ENCODE measurements around the gene CNTNAP2. TPM values are rescaled to one million over a fixed set of nuclear protein-coding genes. Genes with fewer than 3 reads are reported as not detected.

The CNTNAP2 gene
- total and polyA plus RNA-seq, 2 of the 4 experiments (the other 2 are of a cell fraction): not detected

- Histone ChIP-seq H2BK15ac (ENCODE audit: low read depth, low read length) (no peak overlapping the region), H2BK120ac (ENCODE audit: low read depth, low read length) (no peak overlapping the region), H3K56ac (ENCODE audit: extremely low read depth, insufficient read depth, low read length) (no peak overlapping the region; the same call in 1 of the 2 replicates), H3K27me3 (ENCODE audit: control insufficient read depth, insufficient read depth, low read length) (no peaks in the 10 kb centered on the region), H3K14ac (replicated peaks; ENCODE audit: low read depth, low read length) (no peak overlapping the region), H2BK5ac (ENCODE audit: low read depth, low read length, poor library complexity, severe bottlenecking) (no peak overlapping the region), H2AK9ac (replicated peaks; ENCODE audit: low read depth, low read length, poor library complexity) (no peak overlapping the region), H3K4me1 (ENCODE audit: control insufficient read depth, insufficient read depth, low read length) (no peaks in the 10 kb centered on the region), H4K20me1 (ENCODE audit: insufficient read depth, low read length) (no peaks in the 10 kb centered on the region), H3K4me2 (ENCODE audit: low read depth, low read length) (no peak overlapping the region), H3K4ac (ENCODE audit: low read depth, low read length) (no peak overlapping the region), H4K91ac (ENCODE audit: insufficient read depth, low read depth, low read length) (no peak overlapping the region), H3K79me1 (ENCODE audit: low read depth in 1 of 2, low read length in 2 of 2) (no peaks in the 10 kb centered on the region), H3K36me3 (ENCODE audit: control insufficient read depth, insufficient read depth, low read length) (no peaks in the 10 kb centered on the region), H3K18ac (ENCODE audit: low read depth, low read length) (no peak overlapping the region), H3K27ac (ENCODE audit: insufficient read depth, low read length) (no peak overlapping the region), H4K8ac (ENCODE audit: low read depth in 2 of 2, low read length in 2 of 2) (no peak overlapping the region), H3K4me3 (ENCODE audit: insufficient read depth, low read depth, low read length) (no peak overlapping the region), H3K23ac (ENCODE audit: low read depth, low read length) (no peak overlapping the region), H2AFZ (replicated peaks; ENCODE audit: low read length, poor library complexity) (no peak overlapping the region), H3K9me3 (ENCODE audit: control insufficient read depth, insufficient read depth, low read length) (peaks cover 7% of the 10 kb centered on the region), H2AK5ac (ENCODE audit: low read depth, low read length) (no peak overlapping the region), H2BK20ac (ENCODE audit: low read depth, low read length) (no peak overlapping the region), H4K5ac (ENCODE audit: low read depth, low read length) (no peak overlapping the region), H3K9me1 (ENCODE audit: insufficient read depth, low read length) (no peaks in the 10 kb centered on the region), H3K9ac (ENCODE audit: low read depth, low read length) (no peak overlapping the region)
- no peak for DNase-seq
- ChIA-PET POLR2A (ENCODE audit: unreplicated experiment) (no interaction called here), CTCF (no interaction called here)
- no TSS peak for BruUV-seq (replicated peaks)
- no CpG with 5 or more reads among the region's 2 CpGs for WGBS, 2 experiments (ENCODE audit: extremely low coverage in 2 of 2, insufficient read length in 1 of 2)
- in situ Hi-C loops (cut with MboI; ENCODE audit: low sequenced_read_pairs) (no loop called here), intact Hi-C loops (cut with micrococcal nuclease) (no loop called here), dilution Hi-C loops (cut with HindIII; ENCODE audit: low sequenced_read_pairs, unreplicated experiment) (no loop called here)
- no peak for ATAC-seq (ENCODE audit: low read depth)
- no peak for TF ChIP-seq MXI1 (IDR thresholded peaks at IDR 0.05; ENCODE audit: borderline replicate concordance, low read depth, low read length)
- no peak for TF ChIP-seq CHD1 (IDR thresholded peaks at IDR 0.05; ENCODE audit: low read depth, low read length)
- no peak for TF ChIP-seq POLR2A (IDR thresholded peaks at IDR 0.05; ENCODE audit: low read depth, low read length)
- no peak for TF ChIP-seq CTCF (conservative IDR thresholded peaks at IDR 0.05; ENCODE audit: low read depth, low read length)
- TF ChIP-seq FOS (IDR thresholded peaks at IDR 0.05; ENCODE audit: low read depth, low read length): no peak
- no peak for TF ChIP-seq RAD21 (IDR thresholded peaks at IDR 0.05; ENCODE audit: low read length)
- no peak for TF ChIP-seq USF2 (IDR thresholded peaks at IDR 0.05; ENCODE audit: low read depth, low read length)
- no peak for TF ChIP-seq NFE2L2 (IDR thresholded peaks at IDR 0.05; ENCODE audit: low read depth, low read length)
- TF ChIP-seq MAFK (IDR thresholded peaks at IDR 0.05; ENCODE audit: low read depth, low read length): no peak
- TF ChIP-seq RCOR1 (IDR thresholded peaks at IDR 0.05; ENCODE audit: insufficient replicate concordance, low read length): no peak
- no peak for TF ChIP-seq CEBPB (IDR thresholded peaks at IDR 0.05; ENCODE audit: low read depth, low read length)
- TF ChIP-seq MAZ (IDR thresholded peaks at IDR 0.05; ENCODE audit: borderline replicate concordance, low read depth, low read length): no peak
- no peak for TF ChIP-seq RFX5 (IDR thresholded peaks at IDR 0.05; ENCODE audit: low read depth, low read length)
- no peak for TF ChIP-seq BHLHE40 (IDR thresholded peaks at IDR 0.05; ENCODE audit: low read depth, low read length)
- TF ChIP-seq SMC3 (IDR thresholded peaks at IDR 0.05; ENCODE audit: low read depth, low read length): no peak
- TF ChIP-seq ELK1 (IDR thresholded peaks at IDR 0.05; ENCODE audit: borderline replicate concordance, low read depth, low read length): no peak
Observed at GRCh38 chr7:147136352-147136751, 1019.8 kb downstream of the CNTNAP2 start.
